Right renal pelvis (tissue), 4 donors: Measurements from ENCODE around the gene SAP30BP. TPM values are rescaled to one million over a fixed set of nuclear protein-coding genes. Genes with fewer than 3 reads are reported as not detected.

Experiments used
- DNase-seq, 4 donors: peaks; one replicate each; pipeline ENCODE4 v3.0.0-alpha.2; 2013; ENCODE audit warnings: low read depth in 4 of 4, low spot score in 3 of 4, missing footprints in 1 of 4
- polyA plus RNA-seq, 4 donors: library from polyadenylated mRNA; unstranded; fragments of 120-200 nt; gene quantifications; one replicate each; pipeline ENCODE4 v1.2.1, GENCODE V29; 2013; ENCODE audit not compliant: insufficient read length in 4 of 4

The SAP30BP gene
- polyA plus RNA-seq, 4 donors = 96.9 to 103 (median 100) TPM

GRCh38 chr17:75645889-75646637 lies 21.1 kb upstream of the SAP30BP start:
- DNase-seq = peak in 3 of 4 donors; percentile 53 to 74 (median 72)

- no peak for DNase-seq
These were observed 20.5 kb upstream of the SAP30BP start for GRCh38 chr17:75646638-75646992.

GRCh38 chr17:75647061-75647460 lies 20.1 kb upstream of the SAP30BP start:
- no peak for DNase-seq

- DNase-seq = no peak
These were observed 19.2 kb upstream of the SAP30BP start for GRCh38 chr17:75647921-75648320.

GRCh38 chr17:75649687-75650086 lies 17.5 kb upstream of the SAP30BP start:
- DNase-seq = no peak

- no peak for DNase-seq
These were observed 16.3 kb upstream of the SAP30BP start for GRCh38 chr17:75650874-75651273.

- DNase-seq = no peak
These were observed 14.8 kb upstream of the SAP30BP start for GRCh38 chr17:75652341-75652740.

GRCh38 chr17:75652934-75653549 lies 14.1 kb upstream of the SAP30BP start:
- DNase-seq = no peak

GRCh38 chr17:75654176-75654575 lies 13.0 kb upstream of the SAP30BP start:
- DNase-seq = no peak

- DNase-seq = no peak
These were observed 8.9 kb upstream of the SAP30BP start for GRCh38 chr17:75658237-75658636.

GRCh38 chr17:75661531-75661930 lies 5.6 kb upstream of the SAP30BP start:
- DNase-seq = no peak

GRCh38 chr17:75662511-75662910 lies 4.6 kb upstream of the SAP30BP start:
- no peak for DNase-seq

- no peak for DNase-seq
These were observed 3.0 kb upstream of the SAP30BP start for GRCh38 chr17:75664099-75664549.

GRCh38 chr17:75665981-75666380 lies 1.2 kb upstream of the SAP30BP start:
- DNase-seq = no peak

GRCh38 chr17:75667825-75668224 lies 687 bp downstream of the SAP30BP start:
- no peak for DNase-seq

GRCh38 chr17:75668489-75668888 lies 1.4 kb downstream of the SAP30BP start:
- DNase-seq = no peak

- DNase-seq = no peak
These were observed 3.7 kb downstream of the SAP30BP start for GRCh38 chr17:75670868-75671267.

GRCh38 chr17:75672011-75672410 lies 4.9 kb downstream of the SAP30BP start:
- DNase-seq = no peak

- DNase-seq = no peak
These were observed 6.3 kb downstream of the SAP30BP start for GRCh38 chr17:75673487-75673886.

GRCh38 chr17:75676461-75676860 lies 9.3 kb downstream of the SAP30BP start:
- DNase-seq = no peak

- DNase-seq = no peak
These were observed 12.6 kb downstream of the SAP30BP start for GRCh38 chr17:75679706-75680211.

GRCh38 chr17:75680431-75680830 lies 13.3 kb downstream of the SAP30BP start:
- DNase-seq = no peak
